ENCODE results near the gene LSR.

- TF ChIP-seq CTCF (IDR thresholded peaks at IDR 0.05) (no peak), POLR2A (IDR thresholded peaks at IDR 0.05) (no peak), POLR2AphosphoS5 (IDR thresholded peaks at IDR 0.05; ENCODE audit: insufficient read depth in 1 of 2, low read depth in 1 of 2) (peak; percentile 22 to 78)
These were observed 37.1 kb upstream of the LSR start for GRCh38 chr19:35211545-35212230.
